ENCODE measurements around the gene ZNF749. TPM values are rescaled to one million over a fixed set of nuclear protein-coding genes. Genes with fewer than 3 reads are reported as not detected.

The ZNF749 gene
- total RNA-seq, 6 experiments from 2014 or later = 2.2 to 6.0 (median 3.8) TPM

DNA sequence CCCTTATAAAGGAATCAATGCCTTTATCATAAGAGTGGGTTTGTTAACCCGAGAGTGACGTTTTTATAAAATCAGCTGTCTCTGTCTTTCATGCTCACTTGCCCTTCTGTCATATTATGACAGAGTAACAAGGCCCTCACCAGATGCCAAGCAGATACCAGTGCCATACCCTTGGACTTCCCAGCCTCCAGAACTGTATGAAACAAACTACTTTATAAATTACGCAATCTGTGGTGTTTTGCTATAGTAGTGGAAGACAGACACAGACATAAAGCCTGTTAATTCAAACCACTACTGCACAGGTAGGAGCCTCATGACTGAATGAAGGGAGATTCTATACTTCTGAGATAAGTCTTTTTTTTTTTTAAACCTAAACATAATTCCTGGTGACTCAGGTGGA, 17.2 kb downstream of the ZNF749 start:
- H3K4me1 ChIP-seq = no peaks in the 10 kb centered on the region
- H3K27me3 ChIP-seq = no peaks in the 10 kb centered on the region
- intact Hi-C loops (cut with DNase I) = no loop called here
- DNase-seq (no peak), ATAC-seq (no peak)
- H3K4me3 ChIP-seq = no peak overlapping the region
- no peak for TF ChIP-seq POLR2A (IDR thresholded peaks at IDR 0.05)
- TF ChIP-seq, protein P1, sequence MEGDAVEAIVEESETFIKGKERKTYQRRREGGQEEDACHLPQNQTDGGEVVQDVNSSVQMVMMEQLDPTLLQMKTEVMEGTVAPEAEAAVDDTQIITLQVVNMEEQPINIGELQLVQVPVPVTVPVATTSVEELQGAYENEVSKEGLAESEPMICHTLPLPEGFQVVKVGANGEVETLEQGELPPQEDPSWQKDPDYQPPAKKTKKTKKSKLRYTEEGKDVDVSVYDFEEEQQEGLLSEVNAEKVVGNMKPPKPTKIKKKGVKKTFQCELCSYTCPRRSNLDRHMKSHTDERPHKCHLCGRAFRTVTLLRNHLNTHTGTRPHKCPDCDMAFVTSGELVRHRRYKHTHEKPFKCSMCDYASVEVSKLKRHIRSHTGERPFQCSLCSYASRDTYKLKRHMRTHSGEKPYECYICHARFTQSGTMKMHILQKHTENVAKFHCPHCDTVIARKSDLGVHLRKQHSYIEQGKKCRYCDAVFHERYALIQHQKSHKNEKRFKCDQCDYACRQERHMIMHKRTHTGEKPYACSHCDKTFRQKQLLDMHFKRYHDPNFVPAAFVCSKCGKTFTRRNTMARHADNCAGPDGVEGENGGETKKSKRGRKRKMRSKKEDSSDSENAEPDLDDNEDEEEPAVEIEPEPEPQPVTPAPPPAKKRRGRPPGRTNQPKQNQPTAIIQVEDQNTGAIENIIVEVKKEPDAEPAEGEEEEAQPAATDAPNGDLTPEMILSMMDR (IDR thresholded peaks at IDR 0.05) = no peak
- H3K36me3 ChIP-seq = no peaks in the 10 kb centered on the region
- peaks cover 0 to 17% (median 4%) of the 10 kb centered on the region in 4 donors for H3K9me3 ChIP-seq
- 95% methylated on average over 3 of the region's 3 CpGs for WGBS (ENCODE audit: insufficient coverage, low coverage, low lambda C conversion rate, missing lambda C conversion rate)
- H3K27ac ChIP-seq = no peak overlapping the region

DNA sequence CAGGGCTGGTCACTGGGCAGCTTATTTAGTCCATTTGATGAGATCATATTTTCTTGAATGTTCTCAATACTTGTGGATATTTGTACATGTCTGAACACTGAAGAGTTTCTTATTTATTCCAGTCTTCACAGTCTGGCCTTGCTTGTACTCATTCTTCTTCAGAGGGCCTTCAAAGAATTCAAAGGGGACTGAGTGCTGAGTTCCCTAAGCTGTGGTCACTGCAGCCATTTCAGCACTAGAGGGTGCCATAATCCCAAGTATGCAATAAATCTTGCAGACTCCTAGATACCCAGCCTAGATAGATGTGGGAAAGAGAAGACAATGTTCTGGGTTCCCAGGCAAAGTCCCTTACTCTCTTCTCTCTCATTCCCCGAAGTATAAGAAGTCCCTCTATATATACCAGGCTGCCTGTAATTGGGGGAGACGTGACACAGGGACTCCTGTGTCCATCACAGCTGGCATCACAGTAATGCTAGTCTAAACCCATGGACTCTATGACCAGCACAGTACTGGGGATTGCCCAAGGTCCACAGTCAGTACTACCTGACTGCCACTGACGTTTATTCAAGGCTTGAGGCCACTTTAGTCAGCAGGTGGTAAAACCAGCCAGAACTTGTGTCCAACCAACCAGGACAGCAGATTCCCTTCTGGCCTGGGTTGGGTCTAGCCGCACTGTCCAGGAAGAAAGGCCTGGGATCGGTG, 30.7 kb downstream of the ZNF749 start:
- Histone ChIP-seq H3K27me3 (no peaks in the 10 kb centered on the region), H3K27ac (no peak overlapping the region), H3K9me3 (peaks cover 0 to 67% (median 15%) of the 10 kb centered on the region in 4 donors), H3K4me3 (no peak overlapping the region), H3K4me1 (no peaks in the 10 kb centered on the region), H3K36me3 (peaks cover 0 to 5% (median 0%) of the 10 kb centered on the region in 4 donors)
- intact Hi-C loops (cut with DNase I) = no loop called here
- 82% methylated on average over 3 of the region's 5 CpGs for WGBS (ENCODE audit: insufficient coverage, low coverage, low lambda C conversion rate, missing lambda C conversion rate)
- TF ChIP-seq, protein P1 (IDR thresholded peaks at IDR 0.05) = peak in 3 of 4 donors; percentile 6 to 12 (median 9)
- no peak for TF ChIP-seq POLR2A (IDR thresholded peaks at IDR 0.05)
- ATAC-seq (no peak), DNase-seq (no peak)

DNA sequence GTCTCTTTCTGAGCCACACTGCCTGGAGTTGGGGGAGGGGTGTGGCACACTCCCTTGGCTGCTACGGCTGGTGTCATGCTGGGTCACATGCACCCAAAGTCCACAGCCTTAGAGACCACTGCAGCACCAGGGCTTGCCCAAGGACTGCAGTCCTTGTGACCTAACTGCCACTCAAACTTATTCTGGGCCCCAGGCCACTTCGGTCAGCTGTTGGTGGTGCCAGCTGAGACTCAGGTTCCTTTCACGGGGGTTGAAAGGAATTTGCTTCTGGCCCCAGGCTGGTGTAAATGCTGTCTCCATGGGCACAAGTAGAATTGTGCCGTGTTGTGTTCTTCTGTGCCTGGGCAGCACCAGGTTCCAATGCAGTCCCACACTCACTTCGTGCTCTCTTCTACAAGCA, 31.4 kb downstream of the ZNF749 start:
- Histone ChIP-seq H3K27ac (no peak overlapping the region), H3K9me3 (peaks cover 0 to 66% (median 15%) of the 10 kb centered on the region in 4 donors), H3K4me1 (no peaks in the 10 kb centered on the region), H3K27me3 (no peaks in the 10 kb centered on the region), H3K4me3 (no peak overlapping the region), H3K36me3 (peaks cover 0 to 5% (median 0%) of the 10 kb centered on the region in 4 donors)
- TF ChIP-seq, protein P1 (IDR thresholded peaks at IDR 0.05) = no peak
- no peak for TF ChIP-seq POLR2A (IDR thresholded peaks at IDR 0.05)
- ATAC-seq (no peak), DNase-seq (no peak)
- intact Hi-C loops (cut with DNase I) = no loop called here
- 80% methylated on average over 2 of the region's 5 CpGs for WGBS (ENCODE audit: insufficient coverage, low coverage, low lambda C conversion rate, missing lambda C conversion rate)

DNA sequence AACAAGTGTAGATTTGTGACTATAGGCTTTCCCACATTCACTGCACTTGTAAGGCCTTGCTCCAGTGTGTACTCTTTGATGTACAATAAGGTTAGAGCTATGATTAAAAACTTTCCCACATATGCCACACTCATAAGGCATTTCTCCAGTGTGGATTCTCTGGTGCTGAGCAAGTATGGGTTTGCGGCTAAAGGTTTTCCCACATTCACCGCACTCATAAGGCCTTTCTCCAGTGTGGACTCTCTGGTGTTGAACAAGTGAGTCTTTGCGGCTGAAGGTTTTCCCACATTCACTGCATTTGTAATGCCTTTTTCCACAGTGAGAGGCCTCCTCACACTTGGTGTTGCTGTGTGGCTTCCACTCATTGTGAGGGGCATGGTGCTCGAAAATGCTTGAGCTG, 38.5 kb downstream of the ZNF749 start:
- Histone ChIP-seq H3K4me1 (peaks cover 0 to 7% (median 0%) of the 10 kb centered on the region in 4 donors), H3K4me3 (no peak overlapping the region), H3K27me3 (no peaks in the 10 kb centered on the region), H3K36me3 (peaks cover 0 to 16% (median 6%) of the 10 kb centered on the region in 4 donors), H3K27ac (no peak overlapping the region), H3K9me3 (peaks cover 0 to 77% (median 33%) of the 10 kb centered on the region in 4 donors)
- intact Hi-C loops (cut with DNase I) = no loop called here
- DNase-seq (no peak), ATAC-seq (no peak)
- TF ChIP-seq, protein P1 (IDR thresholded peaks at IDR 0.05) = no peak
- TF ChIP-seq POLR2A (IDR thresholded peaks at IDR 0.05) = no peak
- 86% methylated on average over 3 of the region's 4 CpGs for WGBS (ENCODE audit: insufficient coverage, low coverage, low lambda C conversion rate, missing lambda C conversion rate)
